ACHN (cell line): ENCODE data around the gene HDAC10.

Source experiments
- DNase-seq: peaks from one replicate; pipeline ENCODE4 v3.0.0-alpha.2; 2015
- in situ Hi-C: cut with HindIII; loops from 2 replicates; pipeline ENCODE4 v1.10.0; 2017; ENCODE audit warnings: low sequenced_read_pairs, low pct_ligation_motif_present, low pct_unique_long_range_greater_than_20kb

Gene HDAC10

DNA sequence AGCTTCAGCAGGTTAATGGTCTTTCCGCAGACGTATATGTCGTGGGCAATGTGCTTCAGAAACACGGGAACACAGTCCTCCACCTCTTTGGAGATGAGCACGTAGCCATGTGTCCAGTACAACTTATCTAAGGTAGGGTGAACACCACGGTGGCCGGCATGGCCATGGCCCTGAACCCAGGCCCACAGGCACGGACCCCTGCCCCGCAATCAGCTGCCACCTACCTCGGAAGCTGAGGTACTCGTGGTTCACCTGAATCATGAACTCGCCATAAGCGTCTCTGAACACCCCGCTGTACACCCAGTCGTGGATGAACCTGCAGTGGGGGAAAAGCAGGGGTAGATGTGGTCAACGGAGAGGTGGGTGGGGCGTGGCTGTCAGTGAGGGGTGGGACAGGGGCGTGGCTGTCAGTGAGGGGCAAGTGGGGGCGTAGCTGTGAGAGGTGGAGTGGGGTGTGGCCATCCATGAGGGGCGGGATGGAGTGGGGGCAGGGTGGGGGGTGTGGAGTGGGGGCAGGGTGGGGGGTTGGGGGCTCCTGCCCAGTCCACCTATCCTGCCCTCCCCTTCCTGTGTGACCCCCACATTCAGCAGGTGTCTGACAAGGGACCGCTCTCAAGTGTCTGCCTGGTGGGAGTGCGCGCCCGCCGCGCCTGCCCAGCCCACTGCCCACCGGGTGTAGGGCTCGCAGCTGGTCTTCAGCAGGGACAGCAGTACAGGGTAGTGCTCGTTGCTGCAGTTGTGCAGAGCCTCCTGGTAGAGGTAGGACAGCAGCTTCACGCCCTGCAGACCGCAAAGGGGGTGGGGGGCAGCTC, 24.8 kb downstream of the HDAC10 start:
- in situ Hi-C loops, result no loop called here
- DNase-seq, result no peak

DNA sequence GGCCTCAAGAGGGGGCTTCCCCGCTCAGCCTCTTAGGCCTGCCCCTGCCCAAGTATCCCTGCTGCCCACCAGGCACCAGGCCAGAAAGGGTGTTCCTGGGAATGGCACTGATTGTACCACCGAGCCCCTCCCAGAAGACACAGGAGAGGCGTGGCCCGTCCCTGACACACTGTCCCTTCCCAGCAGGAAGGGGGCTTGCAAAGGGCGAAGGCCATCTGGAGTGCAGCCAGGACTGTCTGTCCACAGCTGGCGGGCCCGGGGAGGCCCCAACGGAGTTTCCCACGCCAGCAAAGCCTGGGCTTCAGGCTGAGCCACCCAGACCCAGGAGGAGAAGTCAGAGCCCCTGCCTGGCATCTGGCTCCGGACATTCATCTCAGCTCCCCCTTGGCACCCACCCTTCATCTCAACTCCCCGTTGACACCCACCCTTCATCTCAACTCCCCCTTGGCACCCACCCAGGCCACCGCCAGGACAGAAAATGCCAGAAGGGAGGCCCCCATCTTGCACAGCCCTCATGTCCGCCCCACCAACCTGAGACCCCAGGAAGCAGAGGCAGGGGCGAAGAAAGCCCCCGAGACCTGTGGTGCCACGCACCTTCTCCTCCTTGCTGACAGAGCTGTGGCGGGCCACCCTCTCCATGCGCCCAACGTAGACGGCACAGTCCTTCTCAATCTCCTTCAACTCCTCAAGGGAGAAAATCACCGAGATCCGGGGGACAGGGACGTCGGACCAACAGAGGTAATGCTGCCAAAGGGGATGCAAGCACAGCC, 25.7 kb downstream of the HDAC10 start:
- no peak for DNase-seq
- in situ Hi-C loops, result no loop called here

DNA sequence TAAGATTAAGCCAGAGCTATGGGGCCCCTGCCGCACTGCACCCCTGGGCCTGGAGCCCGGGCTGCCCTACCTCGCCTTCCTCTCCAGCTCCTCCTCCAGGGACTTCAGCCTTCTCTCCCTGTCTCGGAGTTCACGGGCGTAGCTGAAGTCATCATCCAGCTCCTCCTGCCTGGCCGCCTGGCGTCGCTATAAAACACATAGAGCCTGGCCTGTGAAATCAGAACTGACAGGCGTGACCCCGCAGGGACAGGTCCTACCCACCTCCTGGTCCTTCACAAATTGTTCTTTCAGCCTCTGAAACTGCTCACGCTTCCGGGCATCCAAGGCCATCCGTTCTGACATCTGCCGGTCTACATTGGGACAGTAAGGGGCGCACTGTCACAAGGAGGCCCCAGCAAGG, 27.0 kb downstream of the HDAC10 start:
- in situ Hi-C loops, result no loop called here
- DNase-seq, result no peak

DNA sequence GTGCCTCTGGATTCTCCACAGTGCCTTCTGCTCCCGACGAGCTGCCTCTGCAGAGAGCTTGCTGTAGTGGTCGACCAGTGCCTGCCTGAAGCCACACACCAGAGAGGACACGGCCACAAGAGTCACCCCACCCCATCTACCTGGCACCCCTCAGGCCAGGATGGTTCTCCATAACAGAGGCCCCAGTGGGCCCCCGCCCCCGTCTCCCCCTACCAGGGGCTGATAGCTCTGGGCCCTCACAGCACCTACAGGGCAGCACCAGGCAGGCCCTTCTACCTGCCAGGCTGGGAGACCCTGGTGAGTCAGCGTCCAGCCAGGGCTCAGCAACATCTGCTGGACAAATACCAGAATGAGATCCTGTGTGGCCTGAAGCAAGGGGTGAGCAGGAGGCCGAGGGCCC, 28.6 kb downstream of the HDAC10 start:
- in situ Hi-C loops, result no loop called here
- no peak for DNase-seq

DNA sequence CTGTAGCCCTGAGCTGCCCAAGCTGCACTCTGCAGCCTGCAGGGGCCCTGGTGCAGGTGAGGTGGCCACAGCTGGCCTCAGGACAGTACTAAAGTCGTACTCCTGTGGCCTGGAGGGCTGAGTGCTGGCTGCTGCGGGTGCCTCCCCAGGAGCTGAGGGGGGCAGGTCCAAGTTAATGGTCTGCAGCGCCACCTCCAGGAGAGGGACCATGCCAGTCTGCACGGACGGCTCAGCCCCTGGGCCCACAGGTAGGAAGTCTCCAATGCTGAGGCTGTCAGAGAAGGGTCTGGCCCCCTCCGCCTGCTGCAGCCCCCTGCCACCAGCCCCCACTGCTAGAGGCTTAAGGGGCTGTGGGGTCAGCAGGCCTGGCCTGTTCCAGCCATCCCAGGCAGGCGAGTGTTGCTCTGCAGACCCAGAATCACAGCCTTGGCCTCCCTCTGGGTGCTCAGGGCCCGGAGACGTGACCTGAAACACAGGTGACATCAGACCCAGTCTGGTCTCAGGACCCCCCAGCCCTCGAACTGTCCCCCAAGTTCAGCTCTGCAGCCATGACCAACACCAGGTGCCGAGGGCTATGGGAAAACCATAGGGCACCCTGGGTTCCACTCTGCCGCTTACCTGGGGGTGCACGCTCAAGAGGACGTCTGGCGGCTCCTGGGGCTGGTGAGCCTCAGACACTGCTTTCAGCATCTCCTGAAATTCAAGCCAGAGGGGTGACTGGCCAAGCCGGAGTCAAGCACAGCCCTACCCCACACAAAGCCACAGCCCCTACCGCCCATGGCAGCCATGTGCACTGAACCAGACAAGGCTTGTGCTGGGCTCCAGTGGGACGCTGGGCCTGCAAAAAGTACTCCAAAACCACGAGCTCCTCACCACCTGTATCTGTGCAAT, 29.4 kb downstream of the HDAC10 start:
- DNase-seq, result no peak
- in situ Hi-C loops, result no loop called here

DNA sequence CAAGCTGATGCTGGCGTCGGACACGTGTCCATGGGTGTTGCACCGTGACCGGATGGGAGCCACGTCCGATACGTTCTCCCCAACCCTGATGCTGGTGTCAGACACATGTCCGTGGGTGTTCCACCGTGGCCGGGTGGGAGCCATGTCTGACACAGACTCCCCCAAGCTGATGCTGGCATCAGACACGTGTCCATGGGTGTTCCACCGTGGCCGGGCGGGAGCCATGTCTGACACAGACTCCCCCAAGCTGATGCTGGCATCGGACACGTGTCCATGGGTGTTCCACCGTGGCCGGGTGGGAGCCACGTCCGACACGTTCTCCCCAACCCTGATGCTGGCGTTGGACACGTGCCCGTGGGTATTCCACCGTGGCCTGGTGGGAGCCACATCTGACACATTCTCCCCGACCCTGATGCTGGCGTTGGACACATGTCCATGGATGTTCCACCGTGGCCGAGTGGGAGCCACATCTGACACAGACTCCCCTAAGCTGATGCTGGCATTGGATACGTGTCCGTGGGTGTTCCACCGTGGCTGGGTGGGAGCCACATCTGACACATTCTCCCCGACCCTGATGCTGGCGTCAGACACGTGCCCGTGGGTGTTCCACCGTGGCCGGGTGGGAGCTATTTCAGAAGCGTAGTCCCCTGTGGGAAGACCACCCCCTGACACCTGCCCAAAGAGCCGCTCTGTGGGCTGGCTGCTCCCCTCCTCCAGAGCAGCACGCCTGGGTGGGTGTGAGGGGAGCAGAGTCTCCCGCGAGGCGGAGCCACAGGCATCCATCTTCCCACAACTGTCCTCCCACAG, 30.3 kb downstream of the HDAC10 start:
- in situ Hi-C loops, result no loop called here
- DNase-seq, result no peak

DNA sequence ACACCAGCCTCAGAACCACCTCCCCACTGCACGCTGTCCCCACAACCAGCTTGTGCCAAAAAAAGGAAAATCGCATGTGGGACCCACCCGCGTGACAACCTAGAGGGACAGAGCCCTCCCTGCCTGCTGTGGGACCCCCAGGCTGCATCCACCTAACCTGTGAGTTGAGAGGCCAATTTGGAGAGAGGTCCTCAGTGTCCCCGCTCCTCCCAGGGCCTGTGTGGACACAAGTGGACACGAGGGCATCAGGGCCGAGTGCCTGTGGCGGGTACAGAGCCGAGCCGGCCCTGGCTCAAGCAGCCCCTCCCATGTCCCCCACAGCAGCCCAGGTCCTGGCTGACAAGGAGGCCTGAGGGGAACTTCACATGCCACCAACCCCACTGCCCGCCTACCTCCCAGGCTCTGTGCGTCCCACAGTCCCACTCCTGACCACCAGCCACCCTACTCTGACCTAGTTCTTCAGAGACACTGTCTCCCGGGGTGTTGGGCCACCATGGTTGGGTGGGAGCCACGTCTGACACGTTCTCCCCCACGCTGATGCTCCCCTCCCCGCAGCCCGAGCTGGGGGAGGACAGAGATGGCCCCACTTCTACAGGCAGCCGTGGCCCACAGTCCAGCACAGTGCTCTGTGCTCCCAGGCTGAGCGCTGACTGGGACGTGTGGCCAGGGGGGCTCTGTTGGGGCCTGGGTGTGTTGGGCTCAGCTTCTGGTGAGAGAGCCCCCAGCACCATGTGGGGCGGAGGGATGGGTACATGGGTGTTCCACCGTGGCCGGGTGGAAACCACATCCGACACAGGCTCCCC, 31.1 kb downstream of the HDAC10 start:
- in situ Hi-C loops, result no loop called here
- DNase-seq, result no peak

DNA sequence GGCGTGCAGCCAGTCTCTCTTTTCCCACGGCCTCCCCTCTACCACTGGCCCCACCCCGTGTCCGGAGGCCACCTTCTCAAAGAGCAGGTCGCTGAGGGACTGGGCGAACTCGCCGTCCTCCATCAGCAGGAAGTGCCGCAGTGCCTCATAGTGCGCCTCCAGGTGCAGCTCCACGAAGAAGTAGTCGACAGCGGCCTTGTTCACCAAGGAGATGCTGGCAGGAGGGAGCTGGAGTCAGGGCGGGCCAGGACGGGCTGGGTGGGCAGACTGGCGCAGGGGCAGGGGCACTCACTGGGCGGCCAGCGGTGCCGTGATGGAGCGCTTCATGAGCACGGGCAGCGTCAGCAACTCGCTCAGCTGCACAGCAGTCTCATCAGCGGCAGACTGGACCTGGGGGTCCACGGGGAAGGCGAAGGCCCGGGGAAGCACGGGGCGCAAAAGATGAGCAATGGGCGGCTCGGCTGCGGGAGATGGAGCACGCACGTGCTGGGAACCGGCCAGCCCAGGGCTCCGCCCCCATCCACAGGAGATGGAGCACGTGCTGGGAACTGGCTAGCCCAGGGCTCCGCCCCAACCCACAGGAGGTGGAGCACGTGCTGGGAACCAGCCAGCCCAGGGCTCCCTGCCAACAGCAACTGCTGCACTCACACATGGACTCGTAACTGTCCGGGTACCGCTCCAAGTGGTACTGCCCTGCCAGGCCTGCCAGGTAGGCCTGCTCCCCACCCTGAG, 31.9 kb downstream of the HDAC10 start:
- DNase-seq, result peak; percentile 29
- in situ Hi-C loops, result no loop called here

DNA sequence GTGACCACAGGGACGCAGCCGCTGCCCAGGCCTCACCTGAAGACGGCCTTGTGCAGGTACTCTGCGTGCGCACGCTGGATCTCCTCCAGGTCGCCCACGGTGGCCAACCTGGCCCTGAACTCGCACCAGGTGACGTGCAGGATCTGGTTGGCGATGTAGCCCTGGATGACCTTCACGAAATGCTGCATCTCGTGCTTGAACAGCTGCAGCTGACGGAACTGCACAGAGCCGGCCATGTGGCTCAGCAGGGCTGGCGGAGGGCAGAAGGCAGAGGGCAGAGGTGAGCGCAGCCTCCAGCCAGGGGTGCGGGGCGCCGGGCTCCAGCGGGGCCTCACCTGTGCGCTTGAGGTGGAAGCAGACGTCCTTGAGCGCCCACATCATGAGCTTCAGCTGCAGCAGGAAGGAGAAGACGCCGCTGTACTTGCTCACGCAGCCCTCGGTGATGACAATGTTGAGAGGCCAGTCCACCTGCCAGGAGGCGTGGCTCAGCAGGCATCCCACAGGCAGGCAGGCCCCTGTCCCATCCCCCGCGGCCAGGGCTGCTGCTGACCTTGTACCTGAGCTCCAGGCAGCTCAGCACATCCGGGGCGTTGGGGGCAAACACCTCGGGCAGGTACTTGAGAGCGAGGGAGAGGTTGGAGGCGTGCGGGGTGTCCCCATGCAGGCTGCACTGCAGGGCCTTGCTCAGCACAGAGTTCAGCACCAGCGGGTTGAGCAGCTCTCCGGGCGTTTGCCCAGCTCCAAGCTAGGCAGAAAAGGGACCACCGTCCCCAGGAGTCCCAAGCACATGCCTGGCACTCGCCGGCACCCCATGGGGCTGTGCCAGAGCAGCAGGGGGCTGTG, 32.7 kb downstream of the HDAC10 start:
- in situ Hi-C loops, result no loop called here

DNA sequence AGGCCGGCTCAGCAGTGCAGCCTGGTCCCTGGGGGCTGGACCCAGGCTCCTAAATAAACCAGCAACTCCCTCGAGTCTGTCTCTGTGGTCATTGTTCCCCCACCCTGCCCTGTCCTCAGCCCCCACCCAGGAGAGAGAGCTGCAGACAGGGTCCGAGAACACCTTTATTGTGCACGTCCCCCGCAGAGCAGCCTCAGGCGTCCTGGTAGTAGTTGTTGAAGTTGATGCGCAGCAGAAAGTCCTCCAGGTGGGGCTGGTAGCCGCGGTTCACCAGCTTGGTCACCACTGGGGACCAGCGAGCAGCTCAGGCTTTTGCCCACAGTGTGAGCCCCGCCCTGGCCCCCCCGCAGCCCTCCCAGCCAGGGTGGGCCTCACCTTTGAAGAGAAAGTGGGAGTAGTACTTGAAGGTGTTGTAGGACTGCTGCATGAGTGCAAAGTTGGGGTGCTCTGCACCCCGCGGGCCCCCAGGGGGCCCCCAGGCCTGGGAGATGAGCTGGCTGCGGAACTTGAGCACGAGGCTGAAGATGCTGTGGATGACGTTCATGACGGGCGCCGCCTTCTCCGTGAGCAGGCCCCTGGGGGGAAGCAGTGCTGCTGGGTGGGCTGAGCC, 33.4 kb downstream of the HDAC10 start:
- DNase-seq, result no peak
- in situ Hi-C loops, result no loop called here

More for the DNA sequence above, 32.7 kb downstream of the HDAC10 start:
- DNase-seq, result no peak

DNA sequence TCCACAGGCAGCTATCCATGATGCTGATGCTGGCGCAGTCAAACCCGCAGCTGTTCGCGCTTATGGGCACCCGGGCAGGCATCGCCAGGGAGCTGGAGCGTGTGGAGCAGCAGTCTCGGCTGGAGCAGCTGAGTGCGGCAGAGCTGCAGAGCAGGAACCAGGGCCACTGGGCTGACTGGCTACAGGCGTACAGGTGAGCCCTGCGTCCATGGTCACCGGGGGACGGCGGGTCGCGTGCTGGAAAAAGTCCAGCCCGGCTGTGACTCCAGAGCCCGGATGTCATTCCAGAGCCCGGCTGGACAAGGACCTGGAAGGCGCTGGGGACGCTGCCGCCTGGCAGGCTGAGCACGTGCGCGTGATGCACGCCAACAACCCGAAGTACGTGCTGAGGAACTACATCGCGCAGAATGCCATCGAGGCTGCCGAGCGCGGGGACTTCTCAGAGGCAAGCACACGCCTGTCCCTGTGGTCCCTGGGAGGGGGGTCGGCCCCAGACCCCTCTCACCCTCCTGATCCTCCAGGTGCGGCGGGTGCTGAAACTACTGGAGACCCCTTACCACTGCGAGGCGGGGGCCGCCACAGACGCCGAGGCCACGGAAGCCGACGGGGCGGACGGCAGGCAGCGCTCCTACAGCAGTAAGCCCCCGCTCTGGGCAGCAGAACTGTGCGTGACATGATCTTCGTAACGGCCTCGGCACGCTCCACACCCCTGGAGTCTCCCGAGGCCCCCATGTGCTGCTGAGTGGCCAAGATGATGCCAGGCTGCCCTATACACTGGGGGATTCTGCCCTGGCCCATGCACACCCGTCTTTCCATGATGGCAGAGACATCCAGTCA, 34.2 kb downstream of the HDAC10 start:
- in situ Hi-C loops, result no loop called here
- no peak for DNase-seq

DNA sequence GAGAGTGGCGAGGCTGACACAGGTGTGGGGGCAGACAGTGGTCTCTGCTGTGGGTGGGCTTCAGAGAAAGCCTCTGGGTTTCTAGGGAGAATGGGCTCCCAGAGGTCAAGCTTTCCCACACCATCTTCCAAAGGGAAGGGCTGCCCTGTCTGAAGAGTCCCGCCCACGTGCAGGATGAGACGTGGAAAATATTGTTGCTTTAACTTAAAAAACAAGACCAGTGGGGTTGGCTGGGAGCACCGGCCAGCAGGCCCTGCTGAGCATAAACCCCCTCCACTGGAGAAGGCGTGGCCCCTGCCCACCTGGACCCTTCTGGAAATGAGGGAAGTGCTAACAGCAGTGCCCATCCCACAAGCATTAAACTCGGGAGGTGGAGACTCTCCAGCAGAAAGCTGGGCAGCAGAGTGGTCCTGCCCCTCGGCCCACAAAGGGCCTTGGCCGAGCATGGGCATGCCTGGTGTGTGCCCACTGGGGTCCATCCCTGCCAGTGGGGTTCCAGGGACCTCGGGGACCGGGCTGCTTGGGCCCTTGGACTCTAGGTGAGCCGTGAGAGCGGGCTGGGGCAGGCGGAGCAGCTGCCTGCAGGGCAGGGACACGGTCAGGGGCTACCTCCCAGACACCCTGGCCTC, 34.9 kb downstream of the HDAC10 start:
- in situ Hi-C loops, result no loop called here
- DNase-seq, result no peak

DNA sequence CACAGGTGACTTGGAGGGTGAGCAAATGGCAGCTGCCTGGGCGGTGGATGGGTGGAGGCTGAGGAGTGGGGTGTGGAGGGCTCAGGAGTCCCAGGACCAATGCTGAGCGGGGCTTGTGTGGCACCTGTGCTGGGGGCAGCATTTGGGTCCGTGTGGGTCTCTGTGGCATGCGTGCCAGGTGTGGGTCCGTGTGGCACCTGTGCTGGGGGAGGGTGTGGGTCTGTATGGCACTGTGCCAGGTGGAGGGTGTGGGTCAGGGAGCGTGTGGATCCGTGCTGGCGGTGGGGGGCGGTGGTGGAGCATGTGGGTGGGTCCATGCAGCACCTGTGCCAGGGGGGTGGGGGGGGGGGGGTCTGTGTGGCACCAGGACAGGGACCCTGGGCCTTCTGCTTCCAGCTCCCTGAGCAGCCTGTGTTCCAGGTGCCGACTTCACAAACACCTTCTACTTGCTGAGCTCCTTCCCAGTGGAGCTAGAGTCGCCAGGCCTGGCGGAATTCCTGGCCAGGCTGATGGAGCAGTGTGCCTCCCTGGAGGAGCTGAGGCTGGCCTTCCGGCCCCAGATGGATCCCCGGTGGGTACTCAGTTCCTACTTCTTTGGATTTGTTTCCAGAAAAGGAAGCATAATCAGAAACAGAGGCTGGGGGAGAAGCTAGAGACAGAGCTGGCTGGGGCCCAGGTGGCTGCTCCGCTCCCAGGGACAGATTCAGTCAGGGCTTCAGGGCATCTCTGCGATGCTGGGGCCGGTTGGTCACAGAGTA, 35.6 kb downstream of the HDAC10 start:
- no peak for DNase-seq
- in situ Hi-C loops, result no loop called here

DNA sequence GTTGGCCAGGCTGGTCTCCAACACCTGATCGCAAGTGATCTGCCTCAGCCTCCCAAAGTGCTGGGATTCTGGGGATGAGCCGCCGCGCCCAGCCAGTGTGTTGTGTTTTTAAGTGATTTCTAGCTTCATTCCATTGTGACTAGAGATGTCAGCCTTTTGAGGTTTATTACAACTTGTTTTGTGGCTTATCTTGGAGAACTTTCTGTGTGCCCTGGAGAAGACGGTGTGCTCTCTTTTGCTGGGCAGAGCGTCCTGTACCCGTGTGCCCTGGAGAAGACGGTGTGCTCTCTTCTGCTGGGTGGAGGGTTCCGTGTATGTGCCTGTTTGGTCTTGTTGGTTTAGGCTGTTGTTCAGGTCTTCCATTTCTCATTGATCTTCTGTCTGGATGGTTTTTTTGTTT, 37.8 kb downstream of the HDAC10 start:
- in situ Hi-C loops, result no loop called here
- DNase-seq, result no peak
